Measurements from ENCODE around the gene MBD6.

DNA sequence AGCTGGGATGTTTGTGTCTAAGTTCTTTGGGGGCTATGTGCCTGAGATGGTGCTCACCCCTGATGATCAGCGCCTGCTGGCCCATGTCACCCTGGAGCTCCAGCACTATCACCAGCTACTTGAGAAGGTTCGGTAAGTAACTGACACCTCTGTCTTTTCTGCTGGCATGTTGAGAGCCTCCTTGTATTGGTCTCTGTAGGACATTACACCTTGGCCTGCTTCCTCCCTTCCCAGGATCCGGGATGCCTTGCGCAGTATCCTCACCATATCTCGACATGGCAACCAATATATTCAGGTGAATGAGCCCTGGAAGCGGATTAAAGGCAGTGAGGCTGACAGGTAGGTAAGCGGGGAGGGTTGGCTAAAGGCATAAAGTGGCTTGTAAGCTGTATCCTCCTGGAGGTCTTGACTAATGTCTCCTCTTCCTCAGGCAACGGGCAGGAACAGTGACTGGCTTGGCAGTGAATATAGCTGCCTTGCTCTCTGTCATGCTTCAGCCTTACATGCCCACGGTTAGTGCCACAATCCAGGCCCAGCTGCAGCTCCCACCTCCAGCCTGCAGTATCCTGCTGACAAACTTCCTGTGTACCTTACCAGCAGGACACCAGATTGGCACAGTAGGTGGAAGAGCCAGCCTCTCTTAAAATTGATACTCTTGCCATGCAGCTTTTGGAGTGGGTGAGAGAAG, 7.8 kb upstream of the MBD6 start:
- TF ChIP-seq, protein P1, sequence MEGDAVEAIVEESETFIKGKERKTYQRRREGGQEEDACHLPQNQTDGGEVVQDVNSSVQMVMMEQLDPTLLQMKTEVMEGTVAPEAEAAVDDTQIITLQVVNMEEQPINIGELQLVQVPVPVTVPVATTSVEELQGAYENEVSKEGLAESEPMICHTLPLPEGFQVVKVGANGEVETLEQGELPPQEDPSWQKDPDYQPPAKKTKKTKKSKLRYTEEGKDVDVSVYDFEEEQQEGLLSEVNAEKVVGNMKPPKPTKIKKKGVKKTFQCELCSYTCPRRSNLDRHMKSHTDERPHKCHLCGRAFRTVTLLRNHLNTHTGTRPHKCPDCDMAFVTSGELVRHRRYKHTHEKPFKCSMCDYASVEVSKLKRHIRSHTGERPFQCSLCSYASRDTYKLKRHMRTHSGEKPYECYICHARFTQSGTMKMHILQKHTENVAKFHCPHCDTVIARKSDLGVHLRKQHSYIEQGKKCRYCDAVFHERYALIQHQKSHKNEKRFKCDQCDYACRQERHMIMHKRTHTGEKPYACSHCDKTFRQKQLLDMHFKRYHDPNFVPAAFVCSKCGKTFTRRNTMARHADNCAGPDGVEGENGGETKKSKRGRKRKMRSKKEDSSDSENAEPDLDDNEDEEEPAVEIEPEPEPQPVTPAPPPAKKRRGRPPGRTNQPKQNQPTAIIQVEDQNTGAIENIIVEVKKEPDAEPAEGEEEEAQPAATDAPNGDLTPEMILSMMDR (IDR thresholded peaks at IDR 0.05), result no peak
- TF ChIP-seq POLR2AphosphoS5 (IDR thresholded peaks at IDR 0.05) (no peak), POLR2A (IDR thresholded peaks at IDR 0.05) (no peak)

Data from upper lobe of left lung (tissue), 4 donors.